ENCODE data around the gene EXOC8. TPM values are rescaled to one million over a fixed set of nuclear protein-coding genes. Genes with fewer than 3 reads are reported as not detected.
A peak's percentile ranks its signal among the peaks of the same experiment; 100 is the strongest.

Gene EXOC8
- total RNA-seq, 1 donor from 2014 or later, result 10.7 TPM

DNA sequence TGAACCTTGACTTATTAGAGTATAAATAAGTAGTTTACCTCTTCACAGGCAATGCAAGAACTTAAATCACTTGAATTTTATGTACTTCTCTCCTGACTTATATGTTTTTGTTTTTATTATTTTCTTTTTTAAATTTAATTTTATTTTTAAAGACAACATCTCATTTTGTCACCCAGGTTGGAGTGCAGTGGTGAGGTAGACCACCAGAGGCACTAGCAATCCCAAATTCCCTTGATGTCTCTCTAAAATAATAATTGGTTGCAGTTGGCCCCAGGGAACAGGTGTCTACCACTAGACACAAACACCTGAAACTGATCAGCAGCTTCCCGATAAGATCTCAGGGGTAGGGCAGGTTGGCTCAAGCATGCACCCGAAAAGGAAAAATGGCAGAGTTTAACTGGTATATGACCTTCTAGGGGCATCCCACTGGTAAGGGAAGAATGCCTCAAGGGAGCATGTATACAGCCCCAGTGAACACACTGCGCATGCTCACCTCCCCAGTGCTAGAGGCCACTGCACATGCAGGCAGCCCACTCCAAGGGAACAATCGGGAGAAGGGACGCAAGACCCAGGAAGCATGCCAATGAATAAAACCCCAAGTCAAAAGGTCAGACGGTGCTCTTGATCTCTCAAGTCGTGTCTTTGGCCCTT lies 14.6 kb downstream of the EXOC8 start:
- intact Hi-C loops (cut with DNase I), result no loop called here
- DNase-seq (no peak), ATAC-seq (ENCODE audit: poor library complexity) (no peak)

DNA sequence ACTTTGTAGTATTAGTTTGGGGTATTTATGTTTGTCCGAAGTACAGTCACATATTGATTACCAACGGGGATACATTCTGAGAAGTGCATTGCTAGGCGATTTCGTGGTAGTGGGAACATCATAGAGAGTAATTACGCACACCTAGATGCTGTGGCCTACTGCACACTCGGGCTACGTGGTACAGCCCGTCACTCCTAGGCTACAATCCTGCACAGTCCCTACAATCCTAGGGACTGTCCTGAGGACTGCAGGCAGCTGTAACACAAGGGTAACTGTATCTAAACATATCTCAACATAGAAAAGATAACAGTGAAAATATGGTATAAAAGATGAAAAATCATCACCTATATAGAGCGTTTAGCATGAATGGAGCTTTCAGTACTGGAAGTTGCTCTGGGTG lies 18.6 kb downstream of the EXOC8 start:
- no peak for DNase-seq
- intact Hi-C loops (cut with DNase I), result no loop called here
- ATAC-seq (ENCODE audit: poor library complexity), result no peak

DNA sequence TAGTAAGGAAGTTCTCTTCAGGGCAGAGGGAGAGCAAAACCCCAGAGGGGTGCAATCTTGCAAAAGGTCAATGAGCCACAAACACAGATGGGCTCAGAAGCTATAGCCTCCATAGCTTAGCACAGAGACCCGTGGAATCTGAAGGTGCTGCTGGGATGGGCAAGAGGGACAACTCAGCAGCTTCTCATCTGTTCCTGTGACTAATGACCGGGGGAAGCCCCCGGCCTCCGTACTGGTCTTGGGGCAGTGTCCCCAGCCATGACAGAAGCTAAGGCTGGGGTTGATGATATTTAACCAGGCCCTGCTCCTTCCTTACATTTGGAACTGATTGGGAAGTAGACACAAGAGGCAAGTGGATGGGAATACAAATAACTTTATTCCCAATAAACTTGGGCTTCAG lies 19.1 kb downstream of the EXOC8 start:
- ATAC-seq (ENCODE audit: poor library complexity) (no peak), DNase-seq (no peak)
- intact Hi-C loops (cut with DNase I), result no loop called here

DNA sequence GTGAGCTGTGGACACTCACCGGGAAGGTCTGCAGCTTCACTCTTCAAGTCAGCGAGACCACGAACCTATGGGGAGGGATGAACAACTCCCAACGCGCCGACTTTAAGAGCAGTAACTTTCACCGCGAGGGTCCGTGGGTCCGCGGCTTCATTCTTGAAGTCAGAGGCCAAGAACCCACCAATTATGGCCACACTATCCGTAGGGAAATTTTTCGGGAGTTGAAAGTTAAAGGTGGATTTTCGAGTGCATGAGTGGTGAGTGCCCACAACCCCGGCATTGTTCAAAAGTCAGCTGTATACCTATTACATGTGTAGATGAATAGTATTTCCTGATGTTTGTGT lies 19.7 kb downstream of the EXOC8 start:
- DNase-seq, result no peak
- intact Hi-C loops (cut with DNase I), result no loop called here
- ATAC-seq (ENCODE audit: poor library complexity), result no peak

DNA sequence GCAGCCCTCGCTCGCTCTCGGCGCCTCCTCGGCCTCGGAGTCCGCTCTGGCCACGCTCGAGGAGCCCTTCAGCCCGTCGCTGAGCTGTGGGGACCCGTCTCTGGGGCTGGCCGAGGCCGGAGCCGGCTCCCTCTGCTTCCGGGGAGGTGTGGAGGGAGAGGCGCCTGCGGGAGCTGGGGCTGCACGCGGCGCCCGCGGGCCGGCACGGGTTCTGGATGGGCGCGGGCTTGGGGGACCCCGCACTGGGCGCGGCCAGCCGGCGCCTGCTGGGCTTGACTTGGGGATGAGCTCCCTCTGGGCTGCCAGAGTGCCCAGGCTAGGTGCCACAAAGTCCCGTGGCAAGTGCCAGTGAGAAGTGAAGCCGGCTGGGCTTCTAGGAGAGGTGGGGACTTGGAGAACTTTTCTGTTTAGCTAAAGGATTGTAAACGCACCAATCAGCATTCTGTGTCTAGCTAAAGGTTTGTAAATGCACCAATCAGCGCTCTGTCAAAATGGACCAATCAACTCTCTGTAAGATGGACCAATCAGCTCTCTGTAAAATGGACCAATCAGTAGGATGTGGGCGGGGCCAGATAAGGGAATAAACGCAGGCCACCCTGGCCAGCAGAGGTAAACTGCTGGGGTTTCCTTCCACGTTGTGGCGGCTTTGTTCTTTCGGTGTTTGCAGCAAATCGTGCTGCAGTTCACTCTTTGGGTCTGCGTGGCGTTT lies 20.2 kb downstream of the EXOC8 start:
- DNase-seq, result no peak
- no peak for ATAC-seq (ENCODE audit: poor library complexity)
- intact Hi-C loops (cut with DNase I), result no loop called here

DNA sequence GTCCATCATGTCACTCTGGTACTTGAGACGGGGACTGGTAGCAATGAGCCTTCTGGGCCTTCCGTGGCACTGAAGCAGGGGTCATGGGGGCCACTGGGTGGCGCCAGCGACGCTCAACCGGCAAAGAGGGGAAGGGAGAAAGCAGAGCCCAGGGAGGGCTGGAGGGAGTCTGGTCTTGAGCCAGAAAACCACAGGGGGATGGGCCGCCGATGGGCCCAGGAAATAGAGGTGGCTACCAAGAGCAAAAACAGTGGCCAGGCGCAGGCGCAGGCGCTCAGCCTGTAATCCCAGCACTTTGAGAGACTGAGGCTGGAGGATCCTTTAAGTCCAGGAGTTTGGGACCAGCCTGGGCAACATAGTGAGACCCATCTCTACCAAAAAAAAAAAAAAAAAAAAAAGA lies 21.8 kb downstream of the EXOC8 start:
- no peak for DNase-seq

DNA sequence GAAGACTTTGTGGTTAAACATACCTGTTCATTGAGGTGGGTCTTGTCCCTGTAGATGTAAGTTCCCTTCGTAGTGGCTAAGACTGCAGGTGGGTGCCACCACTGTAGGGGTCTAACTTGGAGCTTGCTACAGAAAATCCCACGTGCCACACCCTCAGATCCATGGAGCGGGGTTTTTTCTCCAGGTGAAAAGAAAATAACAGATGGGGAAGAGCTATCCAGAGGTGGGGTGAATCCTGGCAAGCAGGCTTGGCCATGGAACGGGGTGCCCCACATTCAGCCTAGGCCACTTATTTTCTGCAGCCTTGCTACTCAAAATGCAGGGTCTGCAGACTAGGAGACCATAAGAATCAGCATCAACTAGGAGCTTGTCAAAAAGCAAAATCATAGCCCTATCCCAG lies 24.0 kb downstream of the EXOC8 start:
- no peak for ATAC-seq (ENCODE audit: poor library complexity)
- intact Hi-C loops (cut with DNase I), result no loop called here
- DNase-seq, result no peak

More for the DNA sequence above, 21.8 kb downstream of the EXOC8 start:
- peak; percentile 27 for ATAC-seq (ENCODE audit: poor library complexity)
- intact Hi-C loops (cut with DNase I), result no loop called here

DNA sequence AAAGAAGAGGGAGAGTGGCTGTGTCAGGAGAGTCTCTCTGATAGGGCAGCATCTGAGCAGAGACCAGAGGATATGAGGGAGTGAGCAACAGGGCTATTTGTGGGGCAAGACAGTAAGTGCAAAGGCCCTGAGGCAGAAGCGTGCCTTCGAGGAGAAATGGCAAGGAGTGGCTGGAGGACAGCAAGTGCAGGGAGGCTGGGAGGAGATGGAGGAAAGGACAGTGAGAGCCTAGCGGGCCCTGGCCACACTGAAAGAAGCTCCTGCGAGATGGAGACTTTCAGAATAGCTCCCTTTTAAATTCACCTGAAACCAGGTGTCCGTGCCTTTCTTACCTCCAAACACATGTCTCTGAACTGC lies 25.2 kb downstream of the EXOC8 start:
- ATAC-seq (ENCODE audit: poor library complexity), result no peak
- DNase-seq, result no peak
- intact Hi-C loops (cut with DNase I), result no loop called here

DNA sequence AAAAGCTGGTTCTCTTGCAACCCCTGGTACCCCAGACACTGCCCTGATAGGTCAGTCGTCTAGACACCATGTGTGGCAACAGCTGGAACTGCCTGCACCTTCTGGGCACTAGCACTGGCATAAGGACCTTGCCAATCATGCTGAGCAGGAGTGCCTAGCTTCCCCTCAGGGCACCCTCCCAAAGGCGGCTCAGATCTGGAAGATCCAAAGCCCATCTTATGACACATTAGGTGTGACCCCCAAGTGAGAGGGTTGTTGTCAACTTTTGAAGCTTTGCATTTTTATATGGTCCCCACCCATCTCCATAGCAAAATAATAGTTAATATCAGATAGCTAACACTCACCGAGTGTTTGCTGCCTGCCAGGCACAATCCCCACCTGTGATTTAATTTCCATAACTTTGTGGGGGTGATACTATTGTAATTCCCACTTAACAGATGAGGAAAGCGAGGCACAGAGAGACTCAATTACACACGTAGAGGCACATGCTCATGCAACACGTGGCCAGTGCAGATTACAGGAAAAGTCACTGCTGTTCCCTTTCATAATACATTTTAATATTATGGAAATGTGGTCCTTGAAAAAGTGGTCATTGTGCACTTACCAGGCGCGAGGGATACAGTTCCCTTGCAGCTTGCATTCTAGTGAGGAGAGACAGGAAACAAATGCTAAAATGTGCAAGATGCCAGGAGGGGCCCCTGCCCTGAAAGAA lies 25.8 kb downstream of the EXOC8 start:
- ATAC-seq (ENCODE audit: poor library complexity) (no peak), DNase-seq (no peak)
- intact Hi-C loops (cut with DNase I), result no loop called here

DNA sequence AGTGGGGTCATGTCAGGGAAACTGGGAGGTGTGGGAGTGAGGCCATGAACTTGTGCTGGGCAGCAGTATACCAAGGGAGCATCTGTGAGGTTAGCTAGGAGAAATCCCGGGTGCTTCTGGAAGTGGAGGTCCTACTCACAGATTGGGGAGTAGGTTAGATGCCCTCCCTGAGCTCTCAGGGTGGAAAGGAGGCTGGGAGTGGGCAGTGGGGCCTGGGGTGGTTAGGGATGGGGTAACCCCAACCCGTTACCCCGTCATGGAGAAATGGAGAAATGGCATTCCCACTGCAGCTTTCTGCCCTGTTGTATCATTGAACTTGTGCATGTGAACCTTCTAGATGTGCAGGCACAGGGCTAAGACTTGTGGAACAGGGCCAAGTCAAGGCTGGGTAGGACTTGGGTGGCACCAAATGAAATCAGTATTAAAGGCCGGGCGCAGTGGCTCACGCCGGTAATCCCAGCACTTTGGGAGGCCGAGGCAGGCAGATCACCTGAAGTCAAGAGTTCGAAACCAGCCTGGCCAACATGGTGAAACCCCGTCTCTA lies 27.2 kb downstream of the EXOC8 start:
- ATAC-seq (ENCODE audit: poor library complexity) (no peak), DNase-seq (no peak)

DNA sequence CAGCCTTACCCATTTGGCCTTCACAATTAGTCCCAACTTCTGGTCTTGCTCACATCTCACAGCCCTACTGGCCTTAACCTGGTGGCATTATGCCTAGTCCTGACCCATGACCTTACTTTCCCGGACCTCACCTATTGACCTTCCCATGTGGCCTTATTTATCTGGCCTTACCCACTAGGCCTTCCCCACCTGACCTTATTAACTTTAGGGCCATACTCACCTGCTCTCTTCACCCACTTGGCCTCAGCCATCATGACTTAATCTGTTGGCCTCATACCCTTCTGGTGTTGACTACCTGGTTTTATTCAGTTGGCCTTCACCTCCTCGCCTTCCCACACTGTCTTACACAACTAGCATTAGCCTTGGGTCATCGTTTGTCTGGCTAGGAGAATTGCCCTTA lies 35.7 kb downstream of the EXOC8 start:
- ATAC-seq (ENCODE audit: poor library complexity), result no peak

More for the DNA sequence above, 27.2 kb downstream of the EXOC8 start:
- intact Hi-C loops (cut with DNase I), result no loop called here

DNA sequence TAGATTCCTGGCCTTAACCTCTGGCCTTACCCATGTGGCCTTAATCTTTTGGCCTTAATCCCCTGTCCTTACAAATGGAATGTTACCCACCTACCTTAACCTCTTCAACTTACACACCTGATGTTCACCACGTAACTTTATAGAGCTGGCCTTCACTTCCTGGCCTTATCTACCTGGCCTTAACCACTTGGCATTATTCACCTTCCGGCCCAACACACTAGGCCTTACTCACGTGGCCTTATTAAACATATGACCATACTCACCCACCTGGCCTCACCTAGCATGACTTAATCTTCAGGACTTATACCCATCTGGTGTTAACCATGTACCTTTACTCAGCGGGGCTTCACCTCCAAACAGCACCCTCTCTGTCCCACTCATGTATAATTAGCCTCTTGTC lies 41.7 kb downstream of the EXOC8 start:
- intact Hi-C loops (cut with DNase I), result no loop called here
- no peak for ATAC-seq (ENCODE audit: poor library complexity)

More for the DNA sequence above, 35.7 kb downstream of the EXOC8 start:
- no peak for DNase-seq
- intact Hi-C loops (cut with DNase I), result no loop called here

DNA sequence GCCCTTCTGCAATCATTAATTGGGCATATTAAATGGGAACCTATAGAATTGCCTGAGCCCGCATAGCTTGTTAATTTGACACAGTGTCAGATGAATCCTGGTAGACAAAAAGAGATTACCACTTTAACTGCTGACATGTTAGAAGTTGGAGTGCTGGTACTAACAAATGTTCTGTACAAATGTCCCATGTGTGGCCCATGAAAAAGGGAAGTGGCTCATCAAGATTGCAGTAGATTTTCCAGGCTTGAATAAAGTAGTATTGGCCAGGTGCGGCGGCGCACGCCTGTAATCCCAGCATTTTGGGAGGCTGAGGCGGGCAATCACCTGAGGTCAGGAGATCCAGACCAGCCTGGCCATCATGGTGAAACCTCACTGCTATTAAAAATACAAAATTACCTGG lies 51.0 kb downstream of the EXOC8 start:
- intact Hi-C loops (cut with DNase I), result no loop called here
- ATAC-seq (ENCODE audit: poor library complexity) (no peak), DNase-seq (no peak)

More for the DNA sequence above, 41.7 kb downstream of the EXOC8 start:
- DNase-seq, result no peak

DNA sequence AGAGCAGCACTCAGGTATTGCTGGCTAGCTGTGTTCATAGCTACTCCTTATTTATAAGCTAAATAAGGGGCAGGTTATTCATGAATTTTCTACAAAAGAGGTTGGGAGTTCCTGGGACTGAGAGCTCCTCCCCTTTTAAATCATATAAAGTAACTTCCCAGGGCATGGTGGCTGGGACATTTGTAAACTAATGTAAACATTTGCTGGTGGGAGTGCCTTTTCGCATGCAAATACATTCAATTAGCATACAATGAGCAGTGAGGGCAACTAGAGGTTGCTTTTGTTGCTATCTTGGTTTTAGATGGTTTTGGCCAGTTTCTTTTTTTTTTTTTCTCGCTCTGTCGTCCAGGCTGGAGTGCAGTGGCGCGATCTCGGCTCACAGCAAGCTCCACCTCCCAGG lies 53.2 kb downstream of the EXOC8 start:
- ATAC-seq (ENCODE audit: poor library complexity) (no peak), DNase-seq (no peak)
- intact Hi-C loops (cut with DNase I), result no loop called here

Other genes starting within 250 kb of the EXOC8 start
- 0.05 TPM for gene TRIM67, start 175.8 kb downstream of the EXOC8 start, total RNA-seq
- gene GNPAT, start 96.6 kb downstream of the EXOC8 start, total RNA-seq, result 61.0 TPM
- 6.9 TPM for gene SPRTN, start 441 bp upstream of the EXOC8 start, total RNA-seq
- 75.2 TPM for gene EGLN1, start 84.4 kb upstream of the EXOC8 start, total RNA-seq
- gene TSNAX, start 190.8 kb upstream of the EXOC8 start, total RNA-seq, result 22.8 TPM